ENCODE measurements around the gene ZNF687.
A peak's percentile ranks its signal among the peaks of the same experiment; 100 is the strongest.

ZNF687 gene

GRCh38 chr1:151336556-151336955, 54.5 kb downstream of the ZNF687 start:
- DNase-seq (ENCODE audit: low read depth, low spot score), result no peak
- no peak for TF ChIP-seq CTCF (IDR thresholded peaks at IDR 0.05; ENCODE audit: insufficient read depth, low read length, missing control alignments)
- POLR2A ChIA-PET, result interaction anchor here (0.9 kb wide), 1 partner anchor 10 kb away, joined by 3 read pairs; no protein-coding TSS in a partner anchor
- CTCF ChIA-PET, result interaction anchor here (1.0 to 11.2 kb wide), 3 partner anchors 9 to 55 kb away, joined by 3 to 748 read pairs (median 235); partner anchors contain the start of gene PI4KB
- H3K4me3 ChIP-seq (ENCODE audit: low read depth, low read length), result no peak overlapping the region

GRCh38 chr1:151340870-151341754, 59.0 kb downstream of the ZNF687 start:
- peak; percentile 45 for DNase-seq (ENCODE audit: low read depth, low spot score)
- ChIA-PET POLR2A (interaction anchor here (0.9 to 1.3 kb wide), 5 partner anchors 20 to 60 kb away, joined by 3 to 6 read pairs (median 4); partner anchors contain the start of gene ZNF687), CTCF (interaction anchor here (0.7 to 11.2 kb wide), 45 partner anchors 10 to 243 kb away, joined by 3 to 748 read pairs (median 5); partner anchors contain the start of genes PI4KB, PIP5K1A, PSMB4 and PSMD4)
- peak; percentile 46 for TF ChIP-seq CTCF (IDR thresholded peaks at IDR 0.05; ENCODE audit: insufficient read depth, low read length, missing control alignments)
- H3K4me3 ChIP-seq (ENCODE audit: low read depth, low read length), result no peak overlapping the region
